Astrocyte of the spinal cord (primary cell): ENCODE measurements around the gene ARMH3.

Source experiments
- DNase-seq: peaks from one replicate; pipeline ENCODE4 v3.0.0; 2011; ENCODE audit warnings: low read depth, low spot score
- H3K4me3 ChIP-seq: 2 replicates; pipeline ENCODE4 v1.5.1; 2011; ENCODE audit warnings: low read depth, mild to moderate bottlenecking, low read length, moderate library complexity
- CTCF ChIP-seq: IDR thresholded peaks from 2 replicates; pipeline ENCODE4 v1.5.1; 2012; ENCODE audit warnings: low read depth, mild to moderate bottlenecking, low read length, inconsistent platforms
- in situ Hi-C: cut with HindIII; loops from 2 replicates; pipeline ENCODE4 v1.10.0; 2017; ENCODE audit warnings: low sequenced_read_pairs

ARMH3 gene

GRCh38 chr10:101839416-101840063 is 216.4 kb downstream of the ARMH3 start:
- H3K4me3 ChIP-seq: peak overlapping the region; percentile 30
- TF ChIP-seq CTCF: no peak
- in situ Hi-C loops: no loop called here
- no peak for DNase-seq

GRCh38 chr10:101839002-101839401 is 217.0 kb downstream of the ARMH3 start:
- DNase-seq: no peak
- in situ Hi-C loops: no loop called here
- H3K4me3 ChIP-seq: no peak overlapping the region
- no peak for TF ChIP-seq CTCF

GRCh38 chr10:101838416-101838970 is 217.5 kb downstream of the ARMH3 start:
- no peak overlapping the region for H3K4me3 ChIP-seq
- no peak for TF ChIP-seq CTCF
- in situ Hi-C loops: no loop called here
- no peak for DNase-seq

- no peak for DNase-seq
- H3K4me3 ChIP-seq: no peak overlapping the region
- in situ Hi-C loops: no loop called here
- no peak for TF ChIP-seq CTCF
Measured at GRCh38 chr10:101837748-101838147, 218.2 kb downstream of the ARMH3 start.

- H3K4me3 ChIP-seq: no peak overlapping the region
- in situ Hi-C loops: no loop called here
- TF ChIP-seq CTCF: no peak
- DNase-seq: no peak
Measured at GRCh38 chr10:101835362-101835761, 220.6 kb downstream of the ARMH3 start.

- TF ChIP-seq CTCF: no peak
- DNase-seq: no peak
- no peak overlapping the region for H3K4me3 ChIP-seq
- in situ Hi-C loops: no loop called here
Measured at GRCh38 chr10:101834341-101834740, 221.6 kb downstream of the ARMH3 start.
